Esophagus squamous epithelium (tissue), 5 donors: ENCODE measurements around the gene ZNF44. TPM values are rescaled to one million over a fixed set of nuclear protein-coding genes. Genes with fewer than 3 reads are reported as not detected.

Source experiments
- DNase-seq: peaks from one replicate; lab custom pipeline; 2025; lab: John Stamatoyannopoulos, UW
- H3K27ac ChIP-seq, 4 donors: fragments of 200-600 bp; sonication (generic); one replicate each; pipeline ENCODE4 v1.5.1; 2016 to 2019; ENCODE audit warnings: mild to moderate bottlenecking in 1 of 4
- H3K27me3 ChIP-seq, 4 donors: fragments of 200-600 bp; sonication (generic); 1 replicate in 3 of 4; 2 replicates in 1 of 4; pipeline versions ENCODE4 v1.5.1 to v1.6.0; 2017 to 2021; ENCODE audit warnings: antibody characterized with exemption in 1 of 4
- H3K36me3 ChIP-seq, 3 donors: fragments of 200-600 bp; sonication (generic); one replicate each; pipeline ENCODE4 v1.5.1; 2016 to 2019
- H3K4me1 ChIP-seq, 3 donors: fragments of 200-600 bp; sonication (generic); one replicate each; pipeline ENCODE4 v1.5.1; 2017 to 2019
- H3K4me3 ChIP-seq, 4 donors: fragments of 200-600 bp; sonication (generic); 1 replicate in 3 of 4; 2 replicates in 1 of 4; pipeline ENCODE4 v1.5.1; 2016 to 2019; ENCODE audit warnings: mild to moderate bottlenecking in 2 of 4, moderate library complexity in 1 of 4
- H3K9me3 ChIP-seq, 3 donors: fragments of 200-600 bp; sonication (generic); one replicate each; pipeline ENCODE4 v1.5.1; 2016 to 2019
- CTCF ChIP-seq, 6 experiments: fragments of 450-650 bp in 4 of 6; fragments of 200-600 bp in 2 of 6; sonication (generic) in 2 of 6; IDR thresholded peaks; one replicate each; pipeline ENCODE4 v1.5.1; 2016 to 2019; ENCODE audit warnings: antibody characterized with exemption in 6 of 6, mild to moderate bottlenecking in 4 of 6, moderate library complexity in 4 of 6
- POLR2A ChIP-seq, 4 donors: fragments of 450-650 bp; IDR thresholded peaks; one replicate each; pipeline ENCODE4 v1.6.1; 2017; ENCODE audit warnings: antibody characterized with exemption in 4 of 4, mild to moderate bottlenecking in 4 of 4, moderate library complexity in 3 of 4
- WGBS, 2 donors: methylation state at CpG; one replicate each; pipeline ENCODE4 v1.1.5; 2018; 5-methylcytosine and 5-hydroxymethylcytosine counted together
- intact Hi-C: fragments of 100-400 bp; cut with DNase I; formaldehyde crosslinking; loops from one replicate; pipeline ENCODE4 v1.15.0; 2022
- total RNA-seq, 4 donors: library from RNA; depleted of rRNA; stranded (reverse); fragments of >200 nt; gene quantifications; one replicate each; pipeline ENCODE4 v1.1.0, GENCODE V29; 2016
- donor health status: DM: yes; HTN: yes; CAD: no.

Gene ZNF44
- total RNA-seq, 4 donors from 2014 or later: 5.9 to 11.6 (median 6.7) TPM

GRCh38 chr19:12265921-12266704 is 28.6 kb downstream of the ZNF44 start:
- DNase-seq: no peak
- Histone ChIP-seq H3K36me3 (peaks cover 0 to 24% (median 0%) of the 10 kb centered on the region in 3 donors), H3K27ac (no peak overlapping the region), H3K4me1 (no peaks in the 10 kb centered on the region), H3K4me3 (no peak overlapping the region), H3K9me3 (peaks cover 0 to 95% (median 68%) of the 10 kb centered on the region in 3 donors), H3K27me3 (no peaks in the 10 kb centered on the region)
- intact Hi-C loops: no loop called here
- TF ChIP-seq POLR2A (IDR thresholded peaks at IDR 0.05) (no peak), CTCF (IDR thresholded peaks at IDR 0.05) (no peak)
- 88 to 90% methylated on average over 9 to 15 of the region's 46 CpGs for WGBS, 2 donors

GRCh38 chr19:12261554-12261953 is 33.1 kb downstream of the ZNF44 start:
- Histone ChIP-seq H3K27me3 (no peaks in the 10 kb centered on the region), H3K36me3 (no peaks in the 10 kb centered on the region), H3K4me3 (no peak overlapping the region), H3K27ac (no peak overlapping the region), H3K9me3 (peaks cover 7 to 94% (median 37%) of the 10 kb centered on the region in 3 donors), H3K4me1 (no peaks in the 10 kb centered on the region)
- WGBS, 2 donors: 93 to 95% methylated on average over 1 of the region's 1 CpG
- TF ChIP-seq CTCF (IDR thresholded peaks at IDR 0.05) (no peak), POLR2A (IDR thresholded peaks at IDR 0.05) (no peak)
- DNase-seq: no peak
- intact Hi-C loops: no loop called here

- 85 to 89% methylated on average over 2 to 3 of the region's 3 CpGs for WGBS, 2 donors
- DNase-seq: no peak
- TF ChIP-seq CTCF (IDR thresholded peaks at IDR 0.05): no peak
- TF ChIP-seq POLR2A (IDR thresholded peaks at IDR 0.05): no peak
- Histone ChIP-seq H3K4me3 (no peak overlapping the region), H3K27ac (no peak overlapping the region), H3K36me3 (no peaks in the 10 kb centered on the region), H3K4me1 (no peaks in the 10 kb centered on the region), H3K9me3 (peaks cover 7 to 94% (median 30%) of the 10 kb centered on the region in 3 donors), H3K27me3 (no peaks in the 10 kb centered on the region)
- intact Hi-C loops: no loop called here
Observed at GRCh38 chr19:12260861-12261260, 33.8 kb downstream of the ZNF44 start.

GRCh38 chr19:12260236-12260635 is 34.4 kb downstream of the ZNF44 start:
- Histone ChIP-seq H3K27me3 (no peaks in the 10 kb centered on the region), H3K9me3 (peaks cover 7 to 88% (median 29%) of the 10 kb centered on the region in 3 donors), H3K4me3 (no peak overlapping the region), H3K27ac (no peak overlapping the region), H3K4me1 (no peaks in the 10 kb centered on the region), H3K36me3 (no peaks in the 10 kb centered on the region)
- intact Hi-C loops: no loop called here
- TF ChIP-seq POLR2A (IDR thresholded peaks at IDR 0.05) (no peak), CTCF (IDR thresholded peaks at IDR 0.05) (no peak)
- DNase-seq: no peak
- 97% methylated on average over 6 of the region's 23 CpGs; no CpG with 5 or more reads in 1 of the 2 donors for WGBS, 2 donors

GRCh38 chr19:12255372-12255771 is 39.3 kb downstream of the ZNF44 start:
- TF ChIP-seq CTCF (IDR thresholded peaks at IDR 0.05) (no peak), POLR2A (IDR thresholded peaks at IDR 0.05) (no peak)
- Histone ChIP-seq H3K36me3 (peaks cover 0 to 8% (median 0%) of the 10 kb centered on the region in 3 donors), H3K4me3 (no peak overlapping the region), H3K9me3 (peaks cover 7 to 86% (median 19%) of the 10 kb centered on the region in 3 donors), H3K27ac (no peak overlapping the region), H3K27me3 (no peaks in the 10 kb centered on the region), H3K4me1 (no peaks in the 10 kb centered on the region)
- intact Hi-C loops: no loop called here
- WGBS, 2 donors: 100% methylated on average over 1 of the region's 3 CpGs
- no peak for DNase-seq
